ENCODE results near the gene ACTRT2. TPM values are rescaled to one million over a fixed set of nuclear protein-coding genes. Genes with fewer than 3 reads are reported as not detected.

Gene ACTRT2
- total RNA-seq, 1 experiment from 2014 or later, result not detected

DNA sequence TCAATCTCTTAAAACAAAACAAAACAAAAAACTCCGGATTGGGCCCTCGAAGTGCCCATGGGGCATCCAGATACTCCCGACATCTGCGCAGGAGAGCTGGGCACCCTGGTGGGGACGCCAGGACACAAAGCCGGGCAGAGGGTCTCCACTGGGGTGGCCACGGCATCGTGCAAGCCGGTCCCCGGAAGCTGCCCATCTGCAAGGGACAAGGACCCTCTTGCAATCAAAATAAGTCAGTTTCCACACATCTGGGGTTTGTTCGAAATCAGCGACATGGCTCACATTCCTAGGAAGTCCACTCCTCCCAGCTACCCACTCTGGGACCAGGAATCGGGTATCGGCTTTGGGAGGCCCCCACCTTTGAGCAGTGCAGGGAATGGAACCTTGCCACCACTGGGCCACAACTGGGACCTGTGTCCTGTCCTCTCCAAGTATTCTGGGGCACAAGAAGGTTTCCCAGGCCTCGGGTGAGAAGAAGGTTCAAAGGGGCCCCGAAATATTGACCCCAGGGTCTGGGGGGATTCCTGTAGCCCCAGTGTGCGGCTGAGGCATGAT is 43.1 kb downstream of the ACTRT2 start:
- intact Hi-C loops (cut with micrococcal nuclease; ENCODE audit: unreplicated experiment), result no loop called here

DNA sequence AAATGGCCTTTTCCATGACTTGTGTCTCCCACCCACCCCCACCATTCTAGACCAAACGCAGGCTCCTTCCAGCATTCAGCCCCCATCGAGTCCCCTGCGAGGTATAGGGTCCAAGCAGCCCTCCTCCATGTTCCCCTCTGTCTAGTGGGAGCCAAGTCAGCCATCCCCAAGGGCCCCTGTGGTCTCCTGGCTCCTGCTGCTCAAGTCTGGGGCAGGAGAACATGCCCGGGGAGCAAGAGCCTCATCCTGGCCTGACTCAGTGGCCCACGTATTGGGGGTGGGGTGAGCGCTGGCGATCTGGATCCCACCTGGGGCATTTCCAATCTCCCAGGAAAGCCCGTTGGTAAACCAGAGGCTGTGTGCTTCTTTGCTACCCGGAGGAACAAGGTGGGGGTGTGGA is 43.6 kb downstream of the ACTRT2 start:
- H3K4me1 ChIP-seq (ENCODE audit: insufficient read depth, low read length, poor library complexity, severe bottlenecking), result no peaks in the 10 kb centered on the region
- TF ChIP-seq, protein P1, sequence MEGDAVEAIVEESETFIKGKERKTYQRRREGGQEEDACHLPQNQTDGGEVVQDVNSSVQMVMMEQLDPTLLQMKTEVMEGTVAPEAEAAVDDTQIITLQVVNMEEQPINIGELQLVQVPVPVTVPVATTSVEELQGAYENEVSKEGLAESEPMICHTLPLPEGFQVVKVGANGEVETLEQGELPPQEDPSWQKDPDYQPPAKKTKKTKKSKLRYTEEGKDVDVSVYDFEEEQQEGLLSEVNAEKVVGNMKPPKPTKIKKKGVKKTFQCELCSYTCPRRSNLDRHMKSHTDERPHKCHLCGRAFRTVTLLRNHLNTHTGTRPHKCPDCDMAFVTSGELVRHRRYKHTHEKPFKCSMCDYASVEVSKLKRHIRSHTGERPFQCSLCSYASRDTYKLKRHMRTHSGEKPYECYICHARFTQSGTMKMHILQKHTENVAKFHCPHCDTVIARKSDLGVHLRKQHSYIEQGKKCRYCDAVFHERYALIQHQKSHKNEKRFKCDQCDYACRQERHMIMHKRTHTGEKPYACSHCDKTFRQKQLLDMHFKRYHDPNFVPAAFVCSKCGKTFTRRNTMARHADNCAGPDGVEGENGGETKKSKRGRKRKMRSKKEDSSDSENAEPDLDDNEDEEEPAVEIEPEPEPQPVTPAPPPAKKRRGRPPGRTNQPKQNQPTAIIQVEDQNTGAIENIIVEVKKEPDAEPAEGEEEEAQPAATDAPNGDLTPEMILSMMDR (conservative IDR thresholded peaks at IDR 0.05; ENCODE audit: low read depth, low read length), result no peak
- TF ChIP-seq EZH2 (IDR thresholded peaks at IDR 0.05; ENCODE audit: borderline replicate concordance, low read depth, low read length, poor library complexity, severe bottlenecking), result no peak
- no peaks in the 10 kb centered on the region for H3K36me3 ChIP-seq (ENCODE audit: insufficient read depth, low read length, poor library complexity, severe bottlenecking)
- no peak overlapping the region for H3K27ac ChIP-seq (ENCODE audit: low read depth, low read length, poor library complexity, severe bottlenecking)
- intact Hi-C loops (cut with micrococcal nuclease; ENCODE audit: unreplicated experiment), result no loop called here
- H3K4me3 ChIP-seq (ENCODE audit: low read depth, low read length, poor library complexity, severe bottlenecking), result no peak overlapping the region
- no TSS peak for BruUV-seq (replicated peaks)
- CTCF ChIA-PET, result no interaction called here
- peaks cover 91% of the 10 kb centered on the region for H3K27me3 ChIP-seq (replicated peaks; ENCODE audit: insufficient read depth, low read depth, low read length, poor library complexity)
- H3K9me3 ChIP-seq (ENCODE audit: low read depth, low read length, poor library complexity, severe bottlenecking), result no peaks in the 10 kb centered on the region
- POLR2A ChIA-PET (ENCODE audit: low non-redundant PET), result no interaction called here
- no peak for DNase-seq (ENCODE audit: low spot score)

More for the DNA sequence above, 43.1 kb downstream of the ACTRT2 start:
- H3K27me3 ChIP-seq (replicated peaks; ENCODE audit: insufficient read depth, low read depth, low read length, poor library complexity), result peaks cover 92% of the 10 kb centered on the region
- no peaks in the 10 kb centered on the region for H3K4me1 ChIP-seq (ENCODE audit: insufficient read depth, low read length, poor library complexity, severe bottlenecking)
- POLR2A ChIA-PET (ENCODE audit: low non-redundant PET), result no interaction called here
- H3K36me3 ChIP-seq (ENCODE audit: insufficient read depth, low read length, poor library complexity, severe bottlenecking), result no peaks in the 10 kb centered on the region
- no peak overlapping the region for H3K4me3 ChIP-seq (ENCODE audit: low read depth, low read length, poor library complexity, severe bottlenecking)
- CTCF ChIA-PET, result no interaction called here
- H3K9me3 ChIP-seq (ENCODE audit: low read depth, low read length, poor library complexity, severe bottlenecking), result no peaks in the 10 kb centered on the region
- no TSS peak for BruUV-seq (replicated peaks)
- DNase-seq (ENCODE audit: low spot score), result no peak
- no peak for TF ChIP-seq EZH2 (IDR thresholded peaks at IDR 0.05; ENCODE audit: borderline replicate concordance, low read depth, low read length, poor library complexity, severe bottlenecking)
- TF ChIP-seq, protein P1 (conservative IDR thresholded peaks at IDR 0.05; ENCODE audit: low read depth, low read length), result no peak
- no peak overlapping the region for H3K27ac ChIP-seq (ENCODE audit: low read depth, low read length, poor library complexity, severe bottlenecking)

DNA sequence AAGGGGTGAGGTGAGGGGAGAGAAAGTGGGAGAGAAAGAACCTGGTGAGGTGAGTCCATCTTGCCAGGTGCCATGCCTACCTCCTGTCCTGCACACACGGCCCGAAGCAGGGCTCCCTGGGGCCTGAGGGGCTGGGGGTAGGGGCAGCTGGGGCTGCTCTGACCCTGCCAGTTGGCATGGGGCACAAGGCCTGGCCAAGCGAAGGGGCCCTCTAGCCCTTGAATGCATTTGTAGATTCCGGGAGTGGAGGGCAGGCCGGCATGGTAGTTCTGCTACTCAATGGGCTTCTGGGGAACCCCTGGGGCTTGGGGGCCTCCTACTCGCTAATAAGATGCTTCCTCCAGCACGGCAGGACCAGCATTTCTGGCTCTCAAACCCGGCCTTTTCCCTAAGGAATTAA is 44.1 kb downstream of the ACTRT2 start:
- H3K27me3 ChIP-seq (replicated peaks; ENCODE audit: insufficient read depth, low read depth, low read length, poor library complexity), result peaks cover 90% of the 10 kb centered on the region
- no peaks in the 10 kb centered on the region for H3K9me3 ChIP-seq (ENCODE audit: low read depth, low read length, poor library complexity, severe bottlenecking)
- no peak overlapping the region for H3K4me3 ChIP-seq (ENCODE audit: low read depth, low read length, poor library complexity, severe bottlenecking)
- ChIA-PET CTCF (no interaction called here), POLR2A (ENCODE audit: low non-redundant PET) (no interaction called here)
- H3K4me1 ChIP-seq (ENCODE audit: insufficient read depth, low read length, poor library complexity, severe bottlenecking), result no peaks in the 10 kb centered on the region
- no peak overlapping the region for H3K27ac ChIP-seq (ENCODE audit: low read depth, low read length, poor library complexity, severe bottlenecking)
- no peak for TF ChIP-seq EZH2 (IDR thresholded peaks at IDR 0.05; ENCODE audit: borderline replicate concordance, low read depth, low read length, poor library complexity, severe bottlenecking)
- TF ChIP-seq, protein P1 (conservative IDR thresholded peaks at IDR 0.05; ENCODE audit: low read depth, low read length), result no peak
- intact Hi-C loops (cut with micrococcal nuclease; ENCODE audit: unreplicated experiment), result no loop called here
- no TSS peak for BruUV-seq (replicated peaks)
- H3K36me3 ChIP-seq (ENCODE audit: insufficient read depth, low read length, poor library complexity, severe bottlenecking), result no peaks in the 10 kb centered on the region
- DNase-seq (ENCODE audit: low spot score), result no peak
